Right hindlimb (tissue), 1 donor: ENCODE results near the gene UBE2N.
"Not testable (repeated sequence)": the region's sequence is repeated elsewhere in the genome, so short reads cannot be mapped to it uniquely, and the experiment has no call there.

Experiments
- DNase-seq: peaks from one replicate; pipeline ENCODE4 v3.0.0-alpha.2; 2018

UBE2N gene

DNA sequence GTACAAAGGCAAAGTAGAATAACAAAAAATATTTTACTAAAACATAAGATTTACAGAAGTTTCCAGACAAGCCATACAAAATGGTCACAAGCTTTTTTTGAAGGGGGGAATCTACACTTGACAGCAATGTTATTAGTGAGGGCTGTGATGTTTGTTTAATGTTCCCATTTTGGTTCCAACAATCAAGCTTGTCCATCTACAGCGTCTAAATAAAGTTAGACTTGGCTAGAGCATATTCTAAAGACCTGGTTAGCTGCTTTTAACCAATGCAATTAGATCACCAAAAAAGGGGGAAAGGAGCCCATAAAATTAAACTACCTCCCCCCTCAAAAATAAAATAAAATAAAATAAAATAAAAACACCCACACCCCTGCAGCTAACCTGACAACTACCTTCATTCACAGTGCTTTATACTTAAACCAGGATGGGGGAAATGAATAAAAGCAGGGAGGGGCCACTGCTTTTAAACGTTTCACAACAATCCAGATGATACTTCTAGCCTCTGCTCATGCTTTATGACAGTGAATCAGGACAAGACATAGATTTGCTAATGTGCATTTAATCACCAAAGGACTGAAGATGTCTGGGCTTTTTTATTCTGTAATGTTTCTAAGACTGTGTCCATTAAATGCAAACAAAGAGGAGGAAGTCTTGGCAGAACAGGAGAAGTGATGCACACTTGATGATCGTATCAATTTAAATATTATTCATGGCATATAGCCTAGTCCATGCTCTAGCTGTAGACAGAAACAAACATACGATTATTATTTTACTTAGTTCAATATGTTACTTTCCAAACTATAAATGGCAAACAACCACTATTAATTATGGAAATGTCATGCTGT is 32.2 kb downstream of the UBE2N start:
- not testable (repeated sequence) for DNase-seq

DNA sequence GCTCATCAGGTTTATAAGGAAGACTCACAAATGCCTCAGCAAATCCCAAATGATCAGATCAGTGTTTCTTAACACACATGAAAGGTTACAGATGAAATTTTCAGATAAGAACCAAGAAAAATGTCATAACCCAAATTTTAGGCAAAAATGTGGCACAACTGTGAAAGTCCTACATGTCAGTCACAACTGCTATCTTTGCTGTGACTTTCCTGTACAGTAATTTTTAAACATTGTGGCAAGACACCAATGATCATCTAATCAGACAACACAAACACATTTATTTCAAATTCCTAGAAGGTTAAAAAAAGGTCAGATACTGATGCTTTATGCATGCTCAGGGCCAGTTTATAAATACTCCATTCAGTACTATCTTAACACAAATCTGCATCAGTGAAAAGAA is 32.9 kb downstream of the UBE2N start:
- no peak for DNase-seq

DNA sequence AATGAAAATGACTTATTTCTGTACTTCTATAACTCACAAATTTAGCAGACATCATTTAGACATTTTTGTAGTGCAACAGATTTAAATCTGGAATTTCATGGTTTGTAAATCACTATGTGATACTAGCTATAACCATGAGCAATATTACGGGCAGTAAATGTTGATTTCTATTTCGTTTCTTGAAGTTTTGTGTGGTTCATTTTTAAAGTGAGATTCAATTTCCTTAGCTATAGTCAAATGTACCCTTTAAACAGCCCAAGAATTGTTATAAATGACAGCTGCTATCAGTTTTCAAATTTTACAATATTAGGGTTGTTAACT is 33.8 kb downstream of the UBE2N start:
- DNase-seq, result no peak

DNA sequence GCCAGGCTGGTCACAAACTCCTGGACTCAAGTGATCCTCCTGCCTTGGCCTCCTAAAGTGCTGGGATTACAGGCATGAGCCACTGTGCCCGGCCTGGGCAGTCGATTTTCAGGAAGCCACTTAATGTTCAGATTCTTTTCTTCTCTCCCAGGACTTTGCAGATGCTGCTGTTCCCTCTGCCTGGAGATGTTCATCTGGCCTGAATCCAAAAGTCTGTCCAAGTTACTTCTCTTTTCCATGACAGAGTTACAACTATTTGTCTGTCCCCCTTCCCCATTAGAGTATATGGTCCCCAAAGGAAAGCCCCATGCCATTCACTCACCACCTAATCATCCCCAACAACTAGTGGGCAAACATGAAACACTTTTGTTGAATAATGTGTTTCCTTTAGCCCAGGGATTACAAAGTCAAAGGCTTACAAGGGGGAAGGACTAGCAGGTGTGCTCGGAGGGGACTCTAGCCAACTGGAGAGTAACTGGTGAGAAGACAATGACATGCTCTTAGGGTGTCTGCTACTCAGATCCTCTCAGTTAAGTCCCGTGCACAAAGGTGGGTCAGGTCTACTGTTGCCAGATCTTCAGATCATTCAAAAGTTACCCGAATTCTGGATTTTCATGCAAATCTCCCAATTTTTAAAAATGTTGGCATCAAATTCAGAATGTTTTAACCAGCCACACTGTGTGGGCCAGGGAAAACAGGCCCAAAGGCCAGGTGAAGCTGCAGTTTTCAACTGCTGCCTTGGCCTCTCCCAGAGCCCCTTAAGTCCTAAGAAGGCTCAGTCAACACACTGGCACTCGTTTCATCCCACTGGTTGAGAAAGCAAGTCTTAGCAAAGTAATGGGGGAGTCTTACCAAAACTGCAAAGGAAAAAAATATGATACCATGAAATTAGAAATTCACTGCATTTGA is 34.4 kb downstream of the UBE2N start:
- DNase-seq, result no peak

DNA sequence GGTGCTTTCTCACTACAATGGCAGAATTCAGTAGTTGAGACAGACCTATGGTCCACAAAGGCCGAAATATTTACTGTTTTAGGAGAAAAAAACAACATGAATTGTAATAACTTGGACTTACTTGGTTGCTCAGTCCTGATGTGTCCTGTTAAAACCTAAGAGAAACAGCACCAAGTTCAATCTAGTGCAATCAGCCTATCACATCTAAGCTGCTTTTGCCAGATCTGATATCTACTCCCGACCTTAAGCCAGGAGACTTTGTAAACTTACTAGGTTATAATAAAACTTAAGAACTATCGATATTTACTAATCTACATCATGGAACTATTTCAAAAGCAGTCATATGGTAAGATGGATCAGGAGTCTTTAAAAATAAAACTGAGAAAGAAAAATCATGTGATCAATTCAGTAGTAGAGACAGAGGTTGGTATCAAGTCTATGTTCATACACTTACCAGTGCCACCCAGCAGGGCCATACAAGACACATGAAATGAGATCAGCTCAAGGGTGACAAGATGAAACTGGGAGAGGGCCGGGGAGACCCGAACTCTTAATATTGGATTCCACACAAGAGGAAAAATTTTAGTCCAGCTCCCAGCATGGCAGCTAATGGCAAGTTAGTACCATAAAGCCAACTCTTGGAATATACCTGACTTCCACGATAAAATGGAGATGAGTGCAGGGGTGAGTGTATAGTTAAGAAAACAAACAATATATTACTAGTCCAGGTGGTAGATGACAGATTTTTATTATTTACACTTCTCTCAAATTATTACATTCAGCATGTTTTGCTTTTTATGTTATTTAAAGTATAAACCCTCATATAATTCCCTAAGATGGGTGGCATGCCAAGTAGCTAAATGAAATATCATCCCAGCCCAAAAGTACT is 36.5 kb downstream of the UBE2N start:
- no peak for DNase-seq

DNA sequence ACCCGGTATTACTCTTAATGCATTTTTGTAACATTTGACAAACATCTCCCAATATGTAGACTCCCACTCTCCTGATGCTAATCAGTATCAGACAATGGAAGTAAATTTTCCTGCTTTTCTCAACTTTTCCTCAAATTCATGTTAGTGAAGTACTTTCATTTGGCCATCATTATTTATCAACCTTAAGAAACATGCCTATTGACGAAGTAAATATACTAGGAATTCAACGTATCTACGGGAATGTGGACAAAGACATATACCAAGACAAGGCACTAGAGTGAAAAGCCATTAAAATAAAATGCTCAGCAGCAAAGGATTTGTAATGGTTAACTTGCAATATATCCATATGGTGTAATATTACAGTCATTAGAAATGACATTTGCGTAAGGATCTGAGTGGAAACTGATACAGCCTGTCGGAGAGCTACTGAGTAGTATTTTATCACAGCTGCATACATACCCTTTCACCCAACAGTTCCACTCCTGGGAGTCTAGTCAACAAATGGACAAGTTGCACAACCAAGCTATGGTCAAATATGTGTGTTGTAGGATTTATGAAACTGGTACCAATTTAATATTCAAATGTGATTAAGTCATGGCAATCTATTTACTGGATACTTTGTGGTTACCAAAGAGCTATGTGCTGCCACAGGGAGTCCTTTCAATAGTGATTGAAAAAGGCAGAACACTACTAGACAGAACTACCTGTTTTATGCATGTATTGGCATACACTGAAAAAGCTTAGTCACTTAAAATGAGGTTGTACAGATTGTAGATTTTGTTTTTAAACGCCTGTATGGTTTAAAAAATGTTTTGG is 37.6 kb downstream of the UBE2N start:
- no peak for DNase-seq

DNA sequence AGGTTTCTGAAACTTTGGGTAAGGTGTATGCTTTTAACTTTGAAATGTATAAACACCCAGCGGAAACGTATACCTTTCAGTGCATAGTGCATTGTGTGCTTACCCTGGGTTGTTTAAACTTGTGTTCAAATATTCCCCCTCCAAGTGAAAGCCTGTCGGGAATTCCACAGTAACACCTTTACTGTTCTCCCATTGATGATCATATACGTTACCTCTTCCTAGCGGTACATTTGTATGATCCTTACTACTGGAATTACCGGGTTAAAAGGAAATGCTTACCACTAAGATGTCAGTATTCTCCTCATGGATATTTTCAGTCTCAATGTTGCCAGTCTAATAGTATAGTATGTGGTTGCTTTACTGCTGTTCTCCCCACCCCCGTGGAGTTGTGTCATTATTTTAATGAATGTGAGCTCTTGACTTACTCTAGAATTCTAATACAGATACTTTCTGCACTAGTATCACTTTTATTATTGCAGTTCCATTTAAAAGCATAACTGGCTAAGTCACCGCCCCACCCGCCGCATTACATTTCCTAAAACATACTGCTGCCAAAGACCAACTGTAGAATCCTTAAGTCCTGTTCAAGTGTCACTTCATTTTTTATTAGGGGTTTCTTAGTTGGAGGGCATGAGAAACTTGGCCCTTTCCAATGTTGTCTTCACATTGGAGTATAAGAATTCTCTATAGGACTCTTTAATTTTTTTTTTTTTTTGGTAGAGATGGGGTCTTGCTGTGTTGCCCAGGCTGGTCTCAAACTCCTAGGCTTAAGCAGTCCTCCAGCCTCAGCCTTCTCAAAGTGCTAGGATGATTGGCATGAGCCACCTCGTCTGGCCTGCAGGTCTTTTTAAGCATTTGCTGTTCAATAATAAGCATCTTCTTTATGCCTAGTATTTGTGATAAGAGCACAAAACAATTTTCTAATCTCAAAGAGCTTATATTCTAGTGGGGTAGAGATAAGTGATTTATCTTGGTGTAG is 39.1 kb downstream of the UBE2N start:
- no peak for DNase-seq

DNA sequence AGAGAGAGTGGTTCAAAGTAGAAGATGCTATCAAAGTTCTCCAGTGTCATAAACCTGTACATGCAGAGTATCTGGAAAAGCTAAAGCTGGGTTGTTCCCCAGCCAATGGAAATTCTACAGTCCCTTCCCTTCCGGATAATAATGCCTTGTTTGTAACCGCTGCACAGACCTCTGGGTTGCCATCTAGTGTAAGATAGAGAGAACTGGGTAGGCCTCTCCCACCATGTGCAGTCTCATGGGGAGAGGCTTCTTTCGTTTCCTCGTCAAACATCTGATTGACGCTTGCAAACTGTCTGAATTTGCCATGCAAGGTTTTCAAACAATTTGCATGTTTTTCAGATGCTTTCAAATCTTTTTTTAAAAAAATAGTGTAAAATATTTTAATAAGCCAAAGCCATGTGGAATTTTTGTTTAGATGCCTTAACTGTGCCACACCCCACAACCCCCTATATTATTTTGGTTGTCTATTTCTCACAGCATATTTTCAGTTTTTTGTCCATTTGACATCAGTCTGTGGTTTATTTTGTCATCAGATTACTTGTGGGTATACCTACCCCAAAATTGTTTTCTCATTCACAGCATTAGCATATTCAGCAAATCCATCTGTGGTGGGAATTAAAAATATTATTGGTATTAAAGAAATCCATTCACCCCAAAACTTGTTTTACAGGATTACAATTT is 42.4 kb downstream of the UBE2N start:
- not testable (repeated sequence) for DNase-seq

DNA sequence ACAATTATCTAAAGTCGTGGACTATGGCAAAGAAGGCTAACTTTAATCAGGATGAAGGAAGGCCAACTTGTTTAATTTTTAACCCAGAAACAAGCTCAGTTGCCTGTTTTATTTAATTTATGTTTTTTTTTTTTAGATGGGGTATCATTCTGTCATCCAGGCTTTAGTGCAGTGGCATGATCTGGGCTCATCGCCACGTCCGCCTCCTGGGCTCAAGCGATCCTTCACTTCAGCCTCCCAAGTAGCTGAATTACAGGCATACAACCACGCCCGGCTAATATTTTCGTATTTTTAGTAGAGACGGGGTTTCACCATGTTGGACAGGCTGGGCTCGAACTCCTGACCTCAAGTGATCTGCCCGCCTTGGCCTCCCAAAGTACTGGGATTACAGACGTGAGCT is 44.3 kb downstream of the UBE2N start:
- DNase-seq, result no peak

DNA sequence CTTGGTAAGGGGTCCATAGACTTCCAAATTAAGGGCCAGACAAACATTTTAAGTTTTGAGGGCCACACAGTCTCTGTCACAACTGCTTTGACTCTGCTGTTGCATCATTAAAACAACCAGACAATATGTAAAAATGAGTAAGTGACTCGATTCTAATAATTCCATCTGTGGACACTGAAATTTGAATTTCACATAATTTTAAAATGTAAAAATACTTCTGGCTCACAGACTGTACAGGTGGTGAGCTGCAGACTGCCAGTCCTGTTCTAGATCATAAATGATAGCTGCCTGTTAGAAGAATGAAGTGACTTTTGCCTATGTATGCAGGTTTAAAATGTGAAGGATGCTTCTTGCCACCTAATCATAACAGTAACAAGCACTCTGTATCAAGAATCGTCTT is 48.3 kb downstream of the UBE2N start:
- DNase-seq, result no peak

DNA sequence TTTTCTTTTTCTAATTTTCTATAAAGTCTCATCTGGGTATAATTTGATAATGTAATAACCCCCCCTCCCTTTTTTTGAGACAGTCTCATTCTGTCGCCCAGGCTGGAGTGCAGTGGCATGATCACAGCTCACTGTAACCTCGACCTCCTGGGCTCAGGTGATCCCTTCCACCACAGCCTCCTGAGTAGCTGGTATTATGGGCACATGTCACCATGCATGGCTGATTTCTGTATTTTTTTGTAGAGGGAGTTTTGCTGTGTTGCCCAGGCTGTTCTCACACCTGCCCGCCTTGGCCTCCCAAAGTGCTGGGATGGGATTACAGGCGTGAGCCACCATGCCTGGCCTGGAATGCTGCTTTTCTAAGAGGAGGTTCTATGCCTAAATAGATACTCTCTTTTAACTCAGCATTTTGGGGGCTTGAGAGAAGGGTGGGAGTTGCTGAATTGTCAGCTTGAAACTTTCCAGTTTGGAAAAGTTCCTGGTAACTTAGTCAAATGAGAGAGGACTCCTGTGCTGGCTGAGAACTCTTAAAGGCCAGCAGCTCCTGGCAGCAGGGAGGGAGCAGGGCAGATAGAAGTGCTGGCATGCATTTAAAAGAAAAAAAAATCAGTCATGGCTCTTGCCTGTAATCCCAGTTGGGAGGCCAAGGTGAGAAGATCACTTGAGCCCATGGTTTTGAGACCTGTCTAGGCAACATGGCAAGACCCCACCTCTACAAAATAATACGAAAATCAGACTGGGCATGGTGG is 51.0 kb downstream of the UBE2N start:
- no peak for DNase-seq

DNA sequence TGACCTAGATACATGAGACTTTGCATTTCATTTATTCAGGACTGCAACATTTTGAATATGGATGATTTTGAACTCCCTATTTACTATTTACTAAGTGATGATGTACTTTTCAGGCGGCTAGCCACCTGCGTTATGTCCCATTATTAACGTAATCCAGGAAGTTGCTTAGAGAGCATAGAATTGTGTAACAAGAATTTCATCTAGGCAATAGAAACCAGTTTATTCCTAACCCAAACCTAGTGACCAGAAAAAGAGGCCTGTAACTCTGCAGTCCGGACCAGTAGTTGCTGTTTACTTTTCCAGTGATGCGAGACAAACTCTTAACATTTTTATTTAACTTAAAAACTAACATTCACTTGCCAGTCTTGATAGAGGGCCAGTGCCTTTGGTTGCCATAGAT is 51.7 kb downstream of the UBE2N start:
- DNase-seq, result no peak

DNA sequence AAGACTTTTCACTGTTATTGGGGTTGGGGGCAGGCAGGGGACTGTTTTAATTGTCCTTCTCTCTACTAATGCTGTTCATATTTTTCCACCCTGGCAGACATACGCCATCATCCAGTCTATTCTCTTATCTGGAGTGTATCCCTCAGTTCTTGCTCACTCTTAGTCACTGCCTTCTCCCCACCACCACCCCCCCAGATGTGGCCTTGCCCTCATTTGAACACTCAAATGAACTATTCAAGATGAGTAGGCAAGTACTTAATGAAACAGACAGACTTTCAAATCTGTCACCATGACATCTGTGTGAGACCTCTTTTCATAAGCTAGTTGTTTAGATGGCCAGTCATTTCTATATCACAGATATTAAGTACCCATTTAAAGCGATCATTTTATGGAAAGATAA is 54.0 kb downstream of the UBE2N start:
- DNase-seq, result no peak

DNA sequence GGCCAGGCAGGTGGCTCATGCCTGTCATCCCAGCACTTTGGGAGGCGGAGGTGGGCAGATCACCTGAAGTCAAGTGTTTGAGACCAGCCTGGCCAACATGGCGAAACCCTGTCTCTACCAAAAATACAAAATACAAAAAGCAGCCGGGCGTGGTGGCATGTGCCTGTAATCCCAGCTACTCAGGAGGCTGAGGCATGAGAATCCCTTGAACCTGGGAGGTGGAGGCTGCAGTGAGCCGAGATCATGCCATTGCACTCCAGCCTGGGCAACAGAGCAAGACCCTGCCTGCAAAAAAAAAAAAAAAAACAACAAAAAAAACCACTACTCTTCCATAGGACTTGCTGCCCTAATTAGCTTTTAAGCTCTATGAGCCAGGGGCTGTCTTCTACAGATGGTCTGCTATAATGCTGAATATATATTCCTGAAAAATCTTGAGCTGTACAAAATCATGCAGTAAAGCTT is 59.7 kb downstream of the UBE2N start:
- DNase-seq, result not testable (repeated sequence)

DNA sequence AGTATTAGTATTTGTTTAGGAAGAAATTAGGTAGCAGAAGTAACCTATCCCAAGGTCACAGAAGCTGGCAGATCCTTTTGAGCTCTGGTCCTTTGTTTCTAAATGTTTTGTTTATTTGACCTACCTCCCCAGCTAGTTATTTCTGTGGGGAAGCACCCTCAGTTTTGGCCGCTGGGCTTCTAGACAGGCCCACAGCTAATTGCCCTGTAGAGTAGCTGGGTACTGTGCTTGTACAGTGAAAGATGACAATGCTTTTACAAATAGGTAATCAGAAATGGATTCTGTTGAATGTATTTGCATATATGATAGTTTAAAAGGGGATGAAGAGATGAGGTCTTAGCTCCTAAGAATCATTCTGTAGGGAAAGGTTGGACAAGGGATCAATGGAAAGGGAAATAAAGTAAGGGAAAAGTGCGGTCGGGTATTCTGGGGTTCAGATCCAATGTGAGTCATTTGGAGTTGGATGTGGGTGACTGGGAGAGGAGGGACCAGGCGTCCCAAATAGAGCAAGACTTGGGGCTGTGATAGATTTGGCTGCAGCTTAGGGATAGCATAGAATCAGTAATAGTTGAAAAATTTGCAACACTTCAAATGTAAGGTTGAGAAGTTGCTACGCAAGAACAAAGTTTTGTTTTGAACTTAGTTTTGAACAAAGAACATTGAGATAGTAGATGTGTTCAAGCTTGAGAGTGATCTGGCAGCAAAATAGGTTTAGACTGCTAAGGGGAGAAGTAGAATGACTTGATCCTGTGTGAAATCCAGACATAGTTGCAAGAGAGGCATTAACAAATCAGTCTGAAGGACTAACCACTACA is 60.4 kb downstream of the UBE2N start:
- DNase-seq, result no peak

DNA sequence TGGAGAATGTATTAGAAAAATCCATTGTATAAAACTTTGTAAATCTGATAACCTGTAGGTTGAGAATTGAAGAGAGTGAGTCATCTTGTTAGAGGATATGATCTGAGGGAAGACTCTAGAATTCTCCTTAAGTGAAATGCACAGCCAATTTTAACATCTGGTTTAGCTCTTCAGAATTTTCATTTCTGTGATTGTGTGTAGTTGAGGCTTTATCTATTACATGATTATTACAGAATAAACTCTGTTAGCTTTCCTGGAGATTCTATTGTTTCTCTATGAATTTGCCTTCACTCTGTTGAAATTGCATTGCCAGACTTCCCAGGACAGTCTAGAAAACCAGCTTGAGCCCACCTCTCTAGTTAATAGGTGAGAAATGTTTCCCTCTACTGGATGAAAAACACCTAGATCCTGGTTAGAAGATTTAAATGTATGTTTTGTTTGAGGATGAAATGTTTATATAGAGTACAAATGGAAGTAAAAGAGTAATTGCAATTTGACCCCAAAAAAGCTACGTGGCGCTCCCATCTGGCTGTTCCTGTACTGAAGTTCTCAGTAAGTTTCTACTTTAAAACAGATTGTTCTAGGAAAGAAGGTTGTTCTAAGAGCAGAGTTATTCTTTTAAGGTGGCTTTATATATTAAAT is 61.1 kb downstream of the UBE2N start:
- no peak for DNase-seq

DNA sequence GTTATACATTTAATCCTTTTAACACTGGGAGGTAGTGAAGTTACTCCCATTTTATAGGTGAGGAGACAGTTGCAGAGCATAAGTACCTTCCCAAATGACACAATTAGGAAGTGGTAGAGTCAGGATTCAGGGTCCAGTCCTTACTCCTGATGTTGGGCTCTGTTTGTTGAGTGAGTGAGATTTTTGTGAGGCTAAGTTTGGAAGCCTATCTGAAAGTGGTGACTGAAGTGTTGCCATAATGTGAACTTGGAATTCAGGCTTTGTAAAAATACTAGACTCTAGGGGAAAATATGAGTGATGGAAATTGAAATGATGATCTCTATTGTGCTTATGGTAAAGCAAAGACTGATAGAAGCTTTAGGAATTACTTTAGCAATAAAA is 61.8 kb downstream of the UBE2N start:
- no peak for DNase-seq
